GM21447 (cell line): ENCODE results near the gene VPS26C.
"Not testable (repeated sequence)": the region's sequence is repeated elsewhere in the genome, so short reads cannot be mapped to it uniquely, and the experiment has no call there.

Experiments
- ATAC-seq: cut with Tn5 transposase; IDR thresholded peaks from one replicate; pipeline ENCODE4 v1.9.1; 2021; ENCODE audit not compliant: unreplicated experiment

VPS26C gene

GRCh38 chr21:37231671-37232070, 35.5 kb downstream of the VPS26C start:
- ATAC-seq = no peak

- ATAC-seq = no peak
Measured at GRCh38 chr21:37231249-37231645, 35.9 kb downstream of the VPS26C start.

- no peak for ATAC-seq
Measured at GRCh38 chr21:37230632-37231248, 36.4 kb downstream of the VPS26C start.

GRCh38 chr21:37228003-37228400, 39.1 kb downstream of the VPS26C start:
- no peak for ATAC-seq

- ATAC-seq = no peak
Measured at GRCh38 chr21:37227071-37228002, 39.8 kb downstream of the VPS26C start.

- no peak for ATAC-seq
Measured at GRCh38 chr21:37226041-37226920, 40.9 kb downstream of the VPS26C start.

GRCh38 chr21:37224861-37225839, 42.0 kb downstream of the VPS26C start:
- ATAC-seq = no peak

- no peak for ATAC-seq
Measured at GRCh38 chr21:37223804-37224345, 43.3 kb downstream of the VPS26C start.

- not testable (repeated sequence) for ATAC-seq
Measured at GRCh38 chr21:37222248-37222647, 44.9 kb downstream of the VPS26C start.

GRCh38 chr21:37220981-37221664, 46.0 kb downstream of the VPS26C start:
- peak; percentile 85 for ATAC-seq

GRCh38 chr21:37220433-37220980, 46.6 kb downstream of the VPS26C start:
- ATAC-seq = peak; percentile 47

- no peak for ATAC-seq
Measured at GRCh38 chr21:37219761-37220432, 47.2 kb downstream of the VPS26C start.

- no peak for ATAC-seq
Measured at GRCh38 chr21:37214952-37215351, 52.2 kb downstream of the VPS26C start.

GRCh38 chr21:37210799-37211198, 56.3 kb downstream of the VPS26C start:
- ATAC-seq = no peak

- no peak for ATAC-seq
Measured at GRCh38 chr21:37210130-37210529, 57.0 kb downstream of the VPS26C start.

GRCh38 chr21:37208741-37209225, 58.4 kb downstream of the VPS26C start:
- ATAC-seq = peak; percentile 42

- ATAC-seq = peak; percentile 51
Measured at GRCh38 chr21:37208056-37208721, 58.9 kb downstream of the VPS26C start.
